ENCODE measurements around the gene THOP1.

GRCh38 chr19:2820112-2820702, 34.9 kb downstream of the THOP1 start:
- TF ChIP-seq POLR2A (IDR thresholded peaks at IDR 0.05) (no peak), CTCF (IDR thresholded peaks at IDR 0.05) (no peak), EP300 (IDR thresholded peaks at IDR 0.05) (no peak)

All from ovary (tissue), 3 donors.